ENCODE data around the gene MEOX1.

MEOX1 gene

DNA sequence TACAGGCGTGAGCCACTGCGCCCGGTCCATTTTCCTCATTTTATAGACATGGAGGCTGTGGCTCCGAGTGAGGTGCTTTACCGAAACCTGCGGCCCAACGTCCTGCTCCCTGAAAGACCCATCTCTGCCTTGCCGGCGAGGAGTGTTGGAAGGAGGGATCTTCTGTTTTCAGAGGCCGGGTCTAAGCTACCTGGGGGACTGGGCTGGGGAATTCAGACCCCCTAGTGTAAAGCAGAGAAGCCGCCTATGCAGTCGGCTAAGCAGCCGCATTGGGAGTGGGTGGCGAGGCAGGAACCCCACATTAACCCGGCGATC, 16.3 kb downstream of the MEOX1 start:
- Histone ChIP-seq H4K20me1 (ENCODE audit: insufficient read depth, low read length) (no peaks in the 10 kb centered on the region), H2AFZ (ENCODE audit: low read length) (no peak overlapping the region), H3K9me3 (replicated peaks; ENCODE audit: insufficient read depth, low read length) (no peaks in the 10 kb centered on the region), H3K27ac (ENCODE audit: low read length) (no peak overlapping the region), H3K79me2 (ENCODE audit: low read length) (no peaks in the 10 kb centered on the region), H3F3A (ENCODE audit: insufficient read depth, low read length) (no peaks in the 10 kb centered on the region), H3K4me3 (ENCODE audit: low read length) (no peak overlapping the region), H3K36me3 (replicated peaks; ENCODE audit: insufficient read depth, low read length) (no peaks in the 10 kb centered on the region), H3K27me3 (replicated peaks; ENCODE audit: insufficient read depth, low read length) (peaks cover 93% of the 10 kb centered on the region), H3K4me2 (ENCODE audit: low read depth, low read length) (no peak overlapping the region), H3K4me1 (ENCODE audit: low read length) (no peaks in the 10 kb centered on the region), H3K9me2 (replicated peaks; ENCODE audit: insufficient read depth, low read length) (no peaks in the 10 kb centered on the region), H3K9ac (ENCODE audit: low read length) (no peak overlapping the region)
- DNase-seq = no peak
- TF ChIP-seq, protein P1, sequence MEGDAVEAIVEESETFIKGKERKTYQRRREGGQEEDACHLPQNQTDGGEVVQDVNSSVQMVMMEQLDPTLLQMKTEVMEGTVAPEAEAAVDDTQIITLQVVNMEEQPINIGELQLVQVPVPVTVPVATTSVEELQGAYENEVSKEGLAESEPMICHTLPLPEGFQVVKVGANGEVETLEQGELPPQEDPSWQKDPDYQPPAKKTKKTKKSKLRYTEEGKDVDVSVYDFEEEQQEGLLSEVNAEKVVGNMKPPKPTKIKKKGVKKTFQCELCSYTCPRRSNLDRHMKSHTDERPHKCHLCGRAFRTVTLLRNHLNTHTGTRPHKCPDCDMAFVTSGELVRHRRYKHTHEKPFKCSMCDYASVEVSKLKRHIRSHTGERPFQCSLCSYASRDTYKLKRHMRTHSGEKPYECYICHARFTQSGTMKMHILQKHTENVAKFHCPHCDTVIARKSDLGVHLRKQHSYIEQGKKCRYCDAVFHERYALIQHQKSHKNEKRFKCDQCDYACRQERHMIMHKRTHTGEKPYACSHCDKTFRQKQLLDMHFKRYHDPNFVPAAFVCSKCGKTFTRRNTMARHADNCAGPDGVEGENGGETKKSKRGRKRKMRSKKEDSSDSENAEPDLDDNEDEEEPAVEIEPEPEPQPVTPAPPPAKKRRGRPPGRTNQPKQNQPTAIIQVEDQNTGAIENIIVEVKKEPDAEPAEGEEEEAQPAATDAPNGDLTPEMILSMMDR (IDR thresholded peaks at IDR 0.05; ENCODE audit: low read length) = no peak
- TF ChIP-seq EZH2phosphoT487 (IDR thresholded peaks at IDR 0.05; ENCODE audit: low read length) (no peak), EZH2 (optimal IDR thresholded peaks at IDR 0.05; ENCODE audit: low read depth, low read length) (no peak)

DNA sequence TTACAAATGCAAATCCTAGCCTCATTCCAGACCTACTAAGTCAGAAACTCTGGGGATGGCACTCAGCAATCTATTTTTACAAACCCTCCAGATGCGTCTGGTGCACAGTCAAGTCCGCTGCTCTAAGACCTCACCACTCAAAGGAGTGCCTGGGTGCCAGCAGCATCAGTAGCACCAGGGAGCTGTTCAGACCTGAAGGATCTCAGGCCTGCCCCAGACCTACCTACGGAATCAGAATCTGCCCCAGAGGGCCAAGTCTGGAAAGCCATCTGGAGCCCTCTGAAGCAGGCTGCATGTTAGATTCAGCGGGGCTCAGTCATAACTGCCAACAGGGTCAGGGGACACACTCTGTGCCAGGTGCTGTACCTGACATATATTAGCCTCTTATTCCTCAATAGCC, 17.6 kb downstream of the MEOX1 start:
- Histone ChIP-seq H3K27ac (ENCODE audit: low read length) (no peak overlapping the region), H3K4me2 (ENCODE audit: low read depth, low read length) (no peak overlapping the region), H3K4me1 (ENCODE audit: low read length) (no peaks in the 10 kb centered on the region), H3K27me3 (replicated peaks; ENCODE audit: insufficient read depth, low read length) (peaks cover 94% of the 10 kb centered on the region), H2AFZ (ENCODE audit: low read length) (no peak overlapping the region), H3K79me2 (ENCODE audit: low read length) (no peaks in the 10 kb centered on the region), H3K36me3 (replicated peaks; ENCODE audit: insufficient read depth, low read length) (no peaks in the 10 kb centered on the region), H3F3A (ENCODE audit: insufficient read depth, low read length) (no peaks in the 10 kb centered on the region), H3K9me2 (replicated peaks; ENCODE audit: insufficient read depth, low read length) (no peaks in the 10 kb centered on the region), H3K9ac (ENCODE audit: low read length) (no peak overlapping the region), H3K4me3 (ENCODE audit: low read length) (no peak overlapping the region), H4K20me1 (ENCODE audit: insufficient read depth, low read length) (no peaks in the 10 kb centered on the region), H3K9me3 (replicated peaks; ENCODE audit: insufficient read depth, low read length) (no peaks in the 10 kb centered on the region)
- TF ChIP-seq EZH2 (optimal IDR thresholded peaks at IDR 0.05; ENCODE audit: low read depth, low read length) (no peak), EZH2phosphoT487 (IDR thresholded peaks at IDR 0.05; ENCODE audit: low read length) (no peak)
- TF ChIP-seq, protein P1 (IDR thresholded peaks at IDR 0.05; ENCODE audit: low read length) = no peak
- no peak for DNase-seq

DNA sequence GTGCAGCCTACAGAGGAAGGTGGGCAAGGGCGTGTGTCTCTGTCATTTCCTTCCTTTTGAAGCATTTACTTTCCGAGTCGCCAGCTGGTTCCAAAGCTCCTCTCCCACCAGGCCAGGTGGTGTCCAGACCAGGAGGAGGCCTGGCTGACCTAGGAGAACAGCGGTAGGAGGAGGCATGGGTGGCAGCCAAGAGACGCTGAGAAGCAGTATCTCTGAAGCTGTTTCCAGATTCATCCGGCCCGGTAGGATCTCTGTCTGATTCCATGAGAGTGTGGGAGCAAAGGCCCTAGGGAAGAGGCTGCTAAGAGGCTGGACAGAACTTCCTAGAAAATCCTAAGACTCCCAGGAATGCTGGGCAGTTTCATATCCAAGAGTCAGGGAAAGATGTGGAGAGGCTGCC, 20.3 kb downstream of the MEOX1 start:
- Histone ChIP-seq H3K9me2 (replicated peaks; ENCODE audit: insufficient read depth, low read length) (no peaks in the 10 kb centered on the region), H4K20me1 (ENCODE audit: insufficient read depth, low read length) (no peaks in the 10 kb centered on the region), H2AFZ (ENCODE audit: low read length) (no peak overlapping the region), H3K4me1 (ENCODE audit: low read length) (no peaks in the 10 kb centered on the region), H3K4me2 (ENCODE audit: low read depth, low read length) (no peak overlapping the region), H3K27me3 (replicated peaks; ENCODE audit: insufficient read depth, low read length) (peaks cover 95% of the 10 kb centered on the region), H3K9ac (ENCODE audit: low read length) (no peak overlapping the region), H3K4me3 (ENCODE audit: low read length) (no peak overlapping the region), H3K27ac (ENCODE audit: low read length) (no peak overlapping the region), H3K9me3 (replicated peaks; ENCODE audit: insufficient read depth, low read length) (no peaks in the 10 kb centered on the region), H3K79me2 (ENCODE audit: low read length) (no peaks in the 10 kb centered on the region), H3K36me3 (replicated peaks; ENCODE audit: insufficient read depth, low read length) (no peaks in the 10 kb centered on the region), H3F3A (ENCODE audit: insufficient read depth, low read length) (no peaks in the 10 kb centered on the region)
- TF ChIP-seq EZH2 (optimal IDR thresholded peaks at IDR 0.05; ENCODE audit: low read depth, low read length) (no peak), EZH2phosphoT487 (IDR thresholded peaks at IDR 0.05; ENCODE audit: low read length) (no peak)
- TF ChIP-seq, protein P1 (IDR thresholded peaks at IDR 0.05; ENCODE audit: low read length) = no peak
- DNase-seq = no peak
